ENCODE results near the gene CTCFL.
"Not testable (repeated sequence)": the region's sequence is repeated elsewhere in the genome, so short reads cannot be mapped to it uniquely, and the experiment has no call there.

The CTCFL gene

GRCh38 chr20:57536771-57537724 lies 12.1 kb upstream of the CTCFL start:
- no peak for DNase-seq (ENCODE audit: low read depth)

DNA sequence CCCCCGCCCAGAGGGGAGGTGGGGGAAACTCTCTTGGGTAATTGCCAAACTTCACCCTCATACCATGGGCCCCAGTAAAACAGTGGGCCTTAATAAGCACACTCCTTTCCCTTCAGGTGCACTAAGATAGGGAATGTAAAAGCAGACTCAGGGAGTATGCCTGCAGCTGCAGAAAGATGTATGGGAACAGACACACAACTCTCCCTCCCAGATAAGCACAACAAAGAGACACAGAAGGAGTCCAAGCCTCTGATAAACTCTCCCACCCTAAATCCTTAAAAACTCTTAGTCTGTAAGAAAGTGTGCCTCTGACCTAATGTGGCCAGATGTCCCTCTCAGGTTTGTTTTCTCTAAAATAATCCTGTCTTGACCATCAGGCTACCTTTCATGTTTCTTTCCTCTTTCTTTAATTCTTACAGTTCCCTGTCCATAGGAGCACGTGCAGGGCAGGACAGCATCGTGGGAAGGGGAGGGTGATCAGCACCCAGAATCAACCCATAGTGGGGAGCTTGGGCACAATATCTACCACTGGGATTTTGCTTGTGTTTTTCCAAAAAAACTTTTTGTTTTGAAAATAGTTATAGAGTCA lies 11.3 kb upstream of the CTCFL start:
- DNase-seq (ENCODE audit: low read depth): no peak

DNA sequence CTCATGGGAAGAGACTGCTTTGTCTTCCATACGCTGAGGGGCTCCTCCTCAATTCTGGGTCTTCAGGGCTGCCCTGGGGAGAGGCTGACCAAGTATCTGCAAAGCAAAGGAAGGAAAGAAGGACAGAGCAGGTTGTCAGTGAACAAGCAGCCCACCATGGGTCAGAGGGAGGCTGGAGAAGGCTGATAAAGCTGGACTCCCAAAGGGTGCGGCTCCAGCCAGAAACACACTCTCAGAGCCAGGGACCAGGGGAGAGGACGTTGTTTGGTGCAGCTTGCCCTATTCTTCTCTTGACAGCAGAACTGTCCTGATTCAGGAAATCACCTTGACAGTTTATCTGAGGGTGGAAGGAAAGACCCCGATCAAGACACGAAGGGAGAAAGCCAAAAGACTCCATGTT lies 10.4 kb upstream of the CTCFL start:
- no peak for DNase-seq (ENCODE audit: low read depth)

DNA sequence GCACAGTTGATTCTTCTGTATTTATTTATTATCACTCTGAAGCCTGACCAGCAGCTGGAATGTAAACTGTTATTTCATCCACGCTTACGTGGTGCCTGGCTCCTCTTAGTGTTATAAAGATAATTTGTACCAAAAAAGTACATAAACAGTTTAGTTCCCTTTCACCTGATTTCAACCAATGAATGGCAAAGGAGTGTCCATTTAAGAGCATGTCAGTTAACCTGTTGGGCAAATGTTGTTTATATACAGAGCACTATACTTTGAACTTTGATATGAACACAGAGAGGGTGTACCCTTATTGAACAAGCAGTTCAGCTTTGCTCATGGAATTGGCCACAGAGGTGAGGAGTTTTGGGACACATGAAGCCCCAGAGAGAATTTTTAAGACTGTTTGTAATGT lies 7.2 kb upstream of the CTCFL start:
- peak; percentile 5 for DNase-seq (ENCODE audit: low read depth)

DNA sequence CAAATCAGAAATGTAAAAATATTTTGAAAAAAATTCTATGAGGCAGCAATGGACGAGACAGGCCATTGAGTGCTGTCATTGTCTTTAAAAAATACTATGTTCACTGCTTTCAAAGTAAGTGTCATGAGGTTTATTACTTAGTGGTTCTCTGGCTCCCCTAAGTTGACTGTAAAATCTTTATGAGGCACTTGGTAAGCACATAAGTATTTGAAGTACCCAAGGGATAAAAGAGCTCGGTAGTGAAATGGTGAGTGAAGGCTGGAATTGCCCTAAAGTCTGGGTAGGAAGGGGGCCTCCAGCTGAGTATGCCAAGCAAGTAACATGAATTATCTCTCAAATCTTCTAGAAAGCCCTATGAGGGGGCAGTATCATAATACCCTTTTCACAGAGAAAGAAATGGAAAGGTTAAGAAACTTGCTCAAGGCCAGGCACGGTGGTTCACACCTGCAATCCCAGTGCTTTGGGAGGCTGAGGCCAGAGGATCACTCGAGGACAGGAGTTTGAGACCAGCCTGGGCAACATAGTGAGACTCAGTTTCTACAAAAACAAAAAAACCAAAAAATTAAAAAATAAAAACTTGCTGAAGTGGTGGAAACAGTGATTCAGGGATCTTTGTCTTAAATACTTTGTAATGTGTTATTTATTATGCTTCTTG lies 5.5 kb upstream of the CTCFL start:
- DNase-seq (ENCODE audit: low read depth): no peak

- DNase-seq (ENCODE audit: low read depth): no peak
These were observed 4.9 kb upstream of the CTCFL start for GRCh38 chr20:57529810-57530209.

DNA sequence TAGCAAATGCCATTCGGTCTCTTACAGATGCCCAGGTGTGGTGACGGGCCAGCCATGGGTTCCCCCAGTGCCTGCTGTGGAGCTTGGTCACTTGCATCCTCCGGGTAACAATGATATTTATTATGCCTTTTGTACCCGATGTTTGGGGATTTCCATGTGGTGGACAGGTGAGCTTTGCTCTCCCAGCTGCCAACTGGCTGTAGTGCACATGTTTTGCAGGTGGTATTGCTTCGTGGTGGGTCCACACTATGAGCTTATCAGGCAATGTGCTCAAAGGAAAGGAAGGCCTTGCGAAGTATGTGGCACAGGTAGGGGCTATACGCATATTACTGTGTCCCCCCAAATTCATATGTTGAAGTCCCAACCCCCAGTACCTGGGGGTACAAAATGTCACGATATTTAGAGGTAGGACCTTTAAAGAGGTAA lies 4.2 kb upstream of the CTCFL start:
- DNase-seq (ENCODE audit: low read depth): no peak

- no peak for DNase-seq (ENCODE audit: low read depth)
These were observed 3.2 kb upstream of the CTCFL start for GRCh38 chr20:57528148-57528547.

GRCh38 chr20:57527728-57528127 lies 2.8 kb upstream of the CTCFL start:
- DNase-seq (ENCODE audit: low read depth): no peak

GRCh38 chr20:57526885-57527460 lies 2.0 kb upstream of the CTCFL start:
- DNase-seq (ENCODE audit: low read depth): no peak

- DNase-seq (ENCODE audit: low read depth): no peak
These were observed 1.3 kb upstream of the CTCFL start for GRCh38 chr20:57526087-57526884.

- DNase-seq (ENCODE audit: low read depth): no peak
These were observed 567 bp upstream of the CTCFL start for GRCh38 chr20:57525328-57526086.

DNA sequence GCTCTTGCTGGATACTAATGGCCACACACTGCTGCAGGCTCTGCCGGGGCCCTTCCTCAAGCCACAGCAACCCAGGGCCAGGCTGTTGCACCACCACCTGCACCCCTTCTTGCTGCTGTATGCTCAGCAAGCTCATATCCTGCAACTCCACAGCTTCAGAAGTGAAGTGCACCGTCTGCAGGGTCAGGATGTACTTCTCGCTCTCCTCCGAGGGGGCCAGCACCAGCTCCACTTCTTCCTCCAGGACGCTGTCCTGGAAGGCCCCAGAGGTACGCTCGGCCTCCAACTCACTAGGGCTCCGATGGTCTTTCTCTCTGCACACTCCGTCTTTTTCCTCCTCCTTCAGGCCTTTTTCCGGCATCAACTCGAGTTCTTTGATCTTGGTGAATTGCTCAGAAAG lies 1.2 kb downstream of the CTCFL start:
- DNase-seq (ENCODE audit: low read depth): no peak

DNA sequence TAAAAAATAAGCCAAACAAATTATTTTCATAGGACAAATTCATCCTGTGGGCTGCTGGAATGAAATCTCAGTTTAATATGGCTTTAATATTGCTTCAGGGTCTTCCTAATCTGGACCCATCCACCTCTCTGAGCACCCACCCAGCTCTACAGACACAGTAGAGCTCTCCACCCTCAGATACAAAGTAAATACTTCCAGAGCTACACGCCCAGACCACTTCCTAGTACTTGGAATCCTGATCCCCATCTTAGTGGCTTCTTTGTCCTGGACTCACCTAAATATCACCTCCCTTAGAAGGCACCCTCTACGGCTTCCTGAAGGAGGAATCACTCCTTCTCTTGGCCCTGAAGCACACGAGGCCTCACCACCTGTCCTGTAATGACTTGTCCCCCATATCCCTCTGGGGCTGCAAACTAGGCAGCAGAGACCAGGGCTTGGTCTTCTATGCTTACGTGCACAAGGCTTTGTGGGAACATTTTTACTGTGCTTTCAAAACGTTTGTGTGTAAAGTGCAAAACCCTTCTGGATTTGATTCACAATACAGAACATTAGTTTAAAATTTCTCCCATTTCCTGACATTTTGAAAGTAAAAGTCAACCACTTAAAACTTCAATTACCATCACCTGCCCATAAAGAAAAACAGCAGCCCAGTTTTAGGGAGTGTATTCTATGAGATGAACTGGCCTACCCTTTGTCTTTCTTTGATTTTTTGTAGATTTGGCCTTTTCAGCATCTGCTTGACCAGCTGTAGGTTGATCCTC lies 2.4 kb downstream of the CTCFL start:
- DNase-seq (ENCODE audit: low read depth): no peak

DNA sequence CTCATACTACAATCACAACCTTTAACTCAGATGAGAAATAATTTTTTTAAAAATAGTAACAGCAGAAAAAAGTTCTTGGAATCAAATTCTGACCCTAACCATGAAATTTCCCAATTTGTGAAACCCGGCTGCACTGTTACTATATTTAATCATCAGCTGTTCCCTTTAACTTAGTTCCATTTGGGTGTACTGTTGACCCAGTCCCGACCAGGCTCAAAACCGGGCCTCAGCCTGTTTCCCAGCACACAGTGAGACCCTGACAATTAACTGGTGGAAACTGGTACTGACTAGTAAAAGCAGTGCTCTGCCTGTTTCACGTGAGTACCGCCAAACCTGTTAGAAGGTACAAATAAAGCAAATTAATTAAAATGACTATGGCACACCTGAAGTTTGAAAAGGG lies 7.0 kb downstream of the CTCFL start:
- no peak for DNase-seq (ENCODE audit: low read depth)

DNA sequence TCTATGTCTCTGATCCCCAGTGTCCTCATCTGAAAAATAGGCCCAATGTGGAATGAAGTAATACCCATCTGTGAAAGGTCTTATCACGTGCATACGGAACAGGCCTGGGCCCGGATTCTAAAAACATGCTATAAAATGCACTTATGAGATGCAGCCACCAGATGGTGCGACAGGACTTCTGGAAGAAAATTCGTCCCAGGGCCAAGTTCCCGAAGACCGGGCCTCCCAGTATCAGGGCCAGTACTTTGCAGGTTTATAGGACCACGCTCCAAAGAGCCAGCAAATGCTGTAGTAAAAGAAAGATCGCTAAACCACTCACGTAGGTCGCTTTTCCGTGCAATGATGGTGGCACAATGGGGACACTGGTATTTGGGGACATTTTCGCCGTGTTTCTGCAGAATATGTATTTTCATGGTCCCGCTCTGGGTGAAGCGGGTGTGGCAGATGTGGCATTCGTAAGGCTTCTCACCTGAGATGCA lies 10.6 kb downstream of the CTCFL start:
- peak; percentile 70 for DNase-seq (ENCODE audit: low read depth)

DNA sequence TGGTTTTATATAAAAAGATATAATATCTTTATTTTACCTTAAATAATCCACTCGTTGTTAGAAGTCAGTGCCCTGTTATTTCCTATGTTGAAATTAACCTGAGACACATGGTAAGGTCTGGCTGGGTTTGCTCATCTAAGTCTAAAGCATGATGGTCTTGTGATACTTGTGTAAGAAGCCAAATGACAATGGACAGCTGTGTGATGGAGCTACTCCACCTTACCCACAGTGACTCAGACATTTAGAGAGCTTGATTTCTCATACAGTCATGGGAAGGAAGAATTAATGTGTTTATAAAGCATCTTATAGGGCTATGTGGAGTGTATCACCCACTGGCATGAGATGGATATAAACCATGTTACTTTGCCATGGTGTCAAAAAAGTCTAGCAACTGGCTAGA lies 11.7 kb downstream of the CTCFL start:
- peak; percentile 14 for DNase-seq (ENCODE audit: low read depth)

DNA sequence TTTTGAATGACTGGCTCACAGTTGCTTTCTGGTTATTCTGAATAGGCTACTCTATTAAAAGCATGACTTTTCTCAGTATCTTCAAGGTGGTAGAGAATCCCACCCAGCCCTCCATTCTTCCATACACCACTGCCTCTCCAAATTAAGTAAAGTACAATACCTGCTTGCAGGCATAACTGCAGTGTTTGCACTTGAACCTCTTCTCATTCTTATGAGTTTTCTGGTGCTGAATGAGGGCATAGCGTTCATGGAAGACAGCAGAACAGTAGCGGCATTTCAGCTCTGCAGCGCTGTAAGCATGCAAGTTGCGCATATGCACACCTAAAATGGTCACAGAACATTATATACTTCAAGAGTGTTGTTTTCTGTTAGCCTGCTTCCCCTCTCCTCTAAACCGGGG lies 12.5 kb downstream of the CTCFL start:
- no peak for DNase-seq (ENCODE audit: low read depth)

DNA sequence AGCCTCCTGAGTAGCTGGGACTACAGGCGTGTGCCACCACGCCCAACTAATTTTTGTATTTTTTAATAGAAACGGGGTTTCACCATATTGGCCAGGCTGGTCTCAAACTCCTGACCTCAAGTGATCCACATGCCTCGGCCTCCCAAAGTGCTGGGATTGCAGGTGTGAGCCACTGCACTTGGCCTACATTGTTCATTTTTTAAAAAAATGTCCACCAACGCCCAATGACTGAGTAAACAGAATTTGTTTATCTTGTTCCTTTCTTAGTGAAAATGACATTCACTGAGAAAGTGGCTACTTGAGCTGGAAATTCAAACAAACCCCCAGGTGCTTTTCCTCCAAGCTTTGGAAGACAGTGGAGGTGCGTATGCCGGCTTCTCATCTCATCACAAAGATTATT lies 13.2 kb downstream of the CTCFL start:
- DNase-seq (ENCODE audit: low read depth): not testable (repeated sequence)

DNA sequence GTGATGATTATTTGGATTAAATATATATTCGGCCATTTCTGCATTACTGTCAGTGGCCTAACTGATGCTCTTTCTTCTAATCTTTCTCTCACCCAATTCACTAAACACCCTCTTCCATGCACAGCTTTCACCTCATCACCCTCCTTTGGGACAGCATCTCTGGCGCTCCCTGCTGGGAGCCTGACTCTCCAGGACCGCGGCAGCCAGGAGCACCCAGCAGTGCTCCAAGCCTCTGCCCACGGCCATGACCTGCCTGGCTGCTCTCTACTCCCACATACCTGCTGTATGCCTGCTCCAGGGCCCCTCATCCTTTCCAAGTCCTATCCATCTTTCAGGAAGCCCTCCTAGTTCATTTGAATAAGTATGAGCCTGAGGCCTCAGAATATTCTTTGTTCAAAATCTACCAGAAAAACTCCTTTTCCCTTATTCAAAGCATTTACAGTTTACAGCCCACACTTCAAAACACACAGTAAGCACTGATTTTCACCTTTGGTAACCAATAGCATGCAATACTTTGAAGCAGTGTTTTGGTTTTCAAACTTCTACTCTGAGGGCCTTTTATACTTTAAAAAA lies 15.2 kb downstream of the CTCFL start:
- peak; percentile 8 for DNase-seq (ENCODE audit: low read depth)
